GM12892 (cell line): Measurements from ENCODE around the gene CACNA2D3.

Experiments
- DNase-seq: peaks from one replicate; pipeline ENCODE4 v3.0.0; 2011; ENCODE audit not compliant: insufficient read length
- FAIRE-seq: peaks from 2 replicates; lab custom pipeline; 2011; peaks lifted over from hg19 to GRCh38; lab: Jason Lieb, UNC
- POLR2A ChIP-seq: IDR thresholded peaks from 2 replicates; pipeline ENCODE4 v1.6.1; 2011; ENCODE audit warnings: low read depth, low read length, control low read depth
- POLR2AphosphoS5 ChIP-seq: IDR thresholded peaks from 2 replicates; pipeline ENCODE4 v1.6.1; 2011; ENCODE audit warnings: low read depth, low read length, control low read depth
- TAF1 ChIP-seq: IDR thresholded peaks from 2 replicates; pipeline ENCODE4 v1.6.1; 2011; ENCODE audit warnings: low read depth, mild to moderate bottlenecking, control low read depth, low read length, borderline replicate concordance

The CACNA2D3 gene

GRCh38 chr3:54983266-54984099 lies 861.1 kb downstream of the CACNA2D3 start:
- TF ChIP-seq POLR2AphosphoS5, result no peak
- TF ChIP-seq POLR2A, result no peak
- no peak for TF ChIP-seq TAF1
- DNase-seq (no peak), FAIRE-seq (no peak)

GRCh38 chr3:54985856-54986255 lies 863.5 kb downstream of the CACNA2D3 start:
- no peak for TF ChIP-seq POLR2A
- TF ChIP-seq POLR2AphosphoS5, result no peak
- no peak for TF ChIP-seq TAF1
- FAIRE-seq, result no peak
- no peak for DNase-seq

GRCh38 chr3:54986294-54986693 lies 863.9 kb downstream of the CACNA2D3 start:
- no peak for FAIRE-seq
- TF ChIP-seq TAF1, result no peak
- no peak for TF ChIP-seq POLR2AphosphoS5
- TF ChIP-seq POLR2A, result no peak
- no peak for DNase-seq

- FAIRE-seq (no peak), DNase-seq (no peak)
- TF ChIP-seq POLR2A, result no peak
- TF ChIP-seq POLR2AphosphoS5, result no peak
- no peak for TF ChIP-seq TAF1
These were observed 865.4 kb downstream of the CACNA2D3 start for GRCh38 chr3:54987719-54988118.

GRCh38 chr3:54988302-54988837 lies 866.0 kb downstream of the CACNA2D3 start:
- no peak for DNase-seq
- no peak for TF ChIP-seq POLR2A
- no peak for TF ChIP-seq POLR2AphosphoS5
- TF ChIP-seq TAF1, result no peak

GRCh38 chr3:54988838-54989630 lies 866.7 kb downstream of the CACNA2D3 start:
- no peak for TF ChIP-seq POLR2A
- no peak for TF ChIP-seq TAF1
- no peak for TF ChIP-seq POLR2AphosphoS5
- FAIRE-seq (no peak), DNase-seq (no peak)

More at GRCh38 chr3:54988302-54988837, 866.0 kb downstream of the CACNA2D3 start:
- no peak for FAIRE-seq

- FAIRE-seq, result no peak
- TF ChIP-seq POLR2A (no peak), TAF1 (no peak)
- no peak for DNase-seq
These were observed 871.8 kb downstream of the CACNA2D3 start for GRCh38 chr3:54994111-54994513.

GRCh38 chr3:54999159-54999558 lies 876.8 kb downstream of the CACNA2D3 start:
- TF ChIP-seq POLR2A (no peak), POLR2AphosphoS5 (no peak), TAF1 (no peak)
- FAIRE-seq (no peak), DNase-seq (no peak)

GRCh38 chr3:54999811-55000210 lies 877.5 kb downstream of the CACNA2D3 start:
- FAIRE-seq (no peak), DNase-seq (no peak)

GRCh38 chr3:55000546-55000945 lies 878.2 kb downstream of the CACNA2D3 start:
- FAIRE-seq, result no peak
- no peak for DNase-seq
- TF ChIP-seq TAF1 (no peak), POLR2AphosphoS5 (no peak), POLR2A (no peak)

More at GRCh38 chr3:54999811-55000210, 877.5 kb downstream of the CACNA2D3 start:
- TF ChIP-seq TAF1 (no peak), POLR2A (no peak), POLR2AphosphoS5 (no peak)

GRCh38 chr3:55000953-55001352 lies 878.6 kb downstream of the CACNA2D3 start:
- FAIRE-seq, result no peak
- TF ChIP-seq POLR2AphosphoS5 (no peak), POLR2A (no peak), TAF1 (no peak)
- no peak for DNase-seq
